SK-N-SH treated with all-trans-retinoic acid at 6 μM for 48 hours (cell line): ENCODE data around the gene TLR7.

Experiments used
- ATAC-seq: fragments of 200-7000 bp; cut with Tn5 transposase; 3 replicates; pipeline ENCODE4 v1.9.1; 2020; ENCODE audit warnings: mild to moderate bottlenecking, moderate library complexity
- ARNTL ChIP-seq: fragments of 450-650 bp; formaldehyde crosslinking; IDR thresholded peaks from 2 replicates; pipeline ENCODE4 v1.5.0; 2020; ENCODE audit warnings: low read depth, mild to moderate bottlenecking, moderate library complexity, borderline replicate concordance
- BACH2 ChIP-seq: fragments of 250-450 bp; sonication (Bioruptor Pico); IDR thresholded peaks from 2 replicates; pipeline ENCODE4 v1.9.0; 2021; ENCODE audit warnings: mild to moderate bottlenecking, borderline replicate concordance
- CSDC2 ChIP-seq: fragments of 250-450 bp; sonication (Bioruptor Pico); IDR thresholded peaks from 2 replicates; pipeline ENCODE4 v1.5.0; 2020; ENCODE audit warnings: mild to moderate bottlenecking, moderate library complexity
- ESRRG ChIP-seq: fragments of 250-450 bp; sonication (Bioruptor Pico); IDR thresholded peaks from 2 replicates; pipeline ENCODE4 v1.6.1; 2021; ENCODE audit warnings: mild to moderate bottlenecking
- GLIS3 ChIP-seq: fragments of 250-450 bp; sonication (Bioruptor Pico); IDR thresholded peaks from 2 replicates; pipeline ENCODE4 v1.5.0; 2020; ENCODE audit warnings: mild to moderate bottlenecking, moderate library complexity
- ISL1 ChIP-seq: fragments of 250-450 bp; sonication (Bioruptor Pico); IDR thresholded peaks from 2 replicates; pipeline ENCODE4 v2.1.2; 2022; ENCODE audit warnings: mild to moderate bottlenecking, moderate library complexity
- OSR1 ChIP-seq: fragments of 250-450 bp; sonication (Bioruptor Pico); IDR thresholded peaks from 2 replicates; pipeline ENCODE4 v1.8.0; 2022; ENCODE audit warnings: moderate library complexity, mild to moderate bottlenecking, inconsistent platforms
- RARB ChIP-seq: fragments of 250-450 bp; sonication (Bioruptor Pico); IDR thresholded peaks from 2 replicates; pipeline ENCODE4 v1.8.0; 2021; ENCODE audit warnings: mild to moderate bottlenecking, moderate library complexity
- SNAI2 ChIP-seq: fragments of 250-450 bp; sonication (Bioruptor Pico); IDR thresholded peaks from 2 replicates; pipeline ENCODE4 v1.5.0; 2020; ENCODE audit warnings: mild to moderate bottlenecking, moderate library complexity
- TCF4 ChIP-seq: fragments of 250-450 bp; sonication (Bioruptor Pico); IDR thresholded peaks from 2 replicates; pipeline ENCODE4 v1.8.0; 2021; ENCODE audit warnings: mild to moderate bottlenecking, moderate library complexity, borderline replicate concordance
- TOX ChIP-seq: fragments of 250-450 bp; sonication (Bioruptor Pico); IDR thresholded peaks from 2 replicates; pipeline ENCODE4 v1.8.0; 2021; ENCODE audit warnings: mild to moderate bottlenecking, moderate library complexity, borderline replicate concordance
- ZC3H10 ChIP-seq: fragments of 250-450 bp; sonication (Bioruptor Pico); IDR thresholded peaks from 2 replicates; pipeline ENCODE4 v1.5.1; 2021; ENCODE audit warnings: mild to moderate bottlenecking, moderate library complexity
- ZFP3 ChIP-seq: fragments of 250-450 bp; sonication (Bioruptor Pico); IDR thresholded peaks from 2 replicates; pipeline ENCODE4 v1.5.0; 2020; ENCODE audit warnings: mild to moderate bottlenecking, moderate library complexity
- ZFP30 ChIP-seq: fragments of 450-650 bp; formaldehyde crosslinking; IDR thresholded peaks from 2 replicates; pipeline ENCODE4 v1.5.0; 2022; ENCODE audit warnings: mild to moderate bottlenecking, moderate library complexity
- ZNF565 ChIP-seq: fragments of 450-650 bp; formaldehyde crosslinking; conservative IDR thresholded peaks from 2 replicates; pipeline ENCODE4 v1.5.0; 2020; ENCODE audit warnings: low read depth, mild to moderate bottlenecking, moderate library complexity
- ZNF70 ChIP-seq: fragments of 450-650 bp; formaldehyde crosslinking; IDR thresholded peaks from 2 replicates; pipeline ENCODE4 v1.5.0; 2020; ENCODE audit warnings: mild to moderate bottlenecking, moderate library complexity
- ZNF8 ChIP-seq: fragments of 450-650 bp; formaldehyde crosslinking; IDR thresholded peaks from 2 replicates; pipeline ENCODE4 v1.5.0; 2020; ENCODE audit warnings: mild to moderate bottlenecking, moderate library complexity
- TF ChIP-seq, protein P1 (sequence below): fragments of 250-450 bp; sonication (Bioruptor Pico); IDR thresholded peaks from 2 replicates; pipeline ENCODE4 v1.5.1; 2020; ENCODE audit warnings: low read depth, mild to moderate bottlenecking, moderate library complexity
- TF ChIP-seq, protein P2 (sequence below): fragments of 250-450 bp; sonication (Bioruptor Pico); IDR thresholded peaks from 2 replicates; pipeline ENCODE4 v1.5.0; 2020; ENCODE audit warnings: mild to moderate bottlenecking, moderate library complexity
- TF ChIP-seq, protein P3 (sequence below): fragments of 250-450 bp; sonication (Bioruptor Pico); IDR thresholded peaks from 2 replicates; pipeline ENCODE4 v1.5.1; 2021; ENCODE audit warnings: mild to moderate bottlenecking, moderate library complexity
- TF ChIP-seq, protein P4 (sequence below): fragments of 250-450 bp; sonication (Bioruptor Pico); IDR thresholded peaks from 2 replicates; pipeline ENCODE4 v1.8.0; 2020; ENCODE audit warnings: mild to moderate bottlenecking, moderate library complexity, borderline replicate concordance
- TF ChIP-seq, protein P5 (sequence below): fragments of 250-450 bp; sonication (Bioruptor Pico); IDR thresholded peaks from 2 replicates; pipeline ENCODE4 v1.8.0; 2021; ENCODE audit warnings: low read depth, mild to moderate bottlenecking, moderate library complexity, borderline replicate concordance

TLR7 gene

DNA sequence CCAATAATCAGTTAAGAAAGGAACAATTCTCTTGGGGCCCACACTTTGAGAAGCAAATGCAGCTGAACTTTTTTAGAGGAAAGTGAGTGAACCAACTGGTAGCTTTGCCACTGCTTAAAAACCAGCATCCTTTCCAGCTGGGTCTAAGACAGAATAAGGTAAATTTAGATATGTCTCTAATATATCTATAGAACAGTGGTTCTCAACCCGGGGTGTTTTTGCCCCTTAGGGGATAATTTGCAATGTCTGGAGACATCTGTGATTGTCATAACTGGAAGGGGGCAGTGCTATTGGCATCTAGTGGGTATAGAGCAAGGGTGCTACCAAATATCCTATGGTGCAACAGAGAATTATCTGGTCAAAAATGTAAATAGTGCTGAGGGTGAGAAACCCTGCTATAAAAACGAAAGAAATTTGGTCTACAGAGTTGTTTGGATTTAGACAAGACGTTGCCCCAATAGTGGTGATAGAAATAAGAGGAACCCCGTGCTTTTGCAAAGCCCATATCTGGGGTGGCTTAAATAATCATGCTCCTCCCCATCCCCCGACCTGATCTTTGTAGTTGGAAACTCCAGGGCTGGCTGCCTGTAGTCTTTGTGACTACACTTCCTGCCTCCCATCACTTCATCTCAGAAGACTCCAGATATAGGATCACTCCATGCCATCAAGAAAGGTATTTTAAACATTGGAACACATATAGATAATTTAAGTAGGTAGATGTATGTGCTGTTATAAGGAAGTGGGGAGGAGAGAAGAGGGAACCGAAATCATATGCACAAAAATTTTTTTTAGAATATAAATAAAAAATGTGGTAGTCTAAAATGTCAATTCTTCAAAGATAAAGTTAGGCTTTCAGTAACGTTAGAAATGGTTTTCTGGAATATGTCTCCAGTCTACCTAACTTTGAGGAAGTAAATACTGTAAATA is at the start of gene TLR7:
TLR7 (plus strand) TSS at position 622 of the 927 bp plus-strand sequence. CDS start 507 bp downstream, outside the sequence.
- no peak for ATAC-seq

DNA sequence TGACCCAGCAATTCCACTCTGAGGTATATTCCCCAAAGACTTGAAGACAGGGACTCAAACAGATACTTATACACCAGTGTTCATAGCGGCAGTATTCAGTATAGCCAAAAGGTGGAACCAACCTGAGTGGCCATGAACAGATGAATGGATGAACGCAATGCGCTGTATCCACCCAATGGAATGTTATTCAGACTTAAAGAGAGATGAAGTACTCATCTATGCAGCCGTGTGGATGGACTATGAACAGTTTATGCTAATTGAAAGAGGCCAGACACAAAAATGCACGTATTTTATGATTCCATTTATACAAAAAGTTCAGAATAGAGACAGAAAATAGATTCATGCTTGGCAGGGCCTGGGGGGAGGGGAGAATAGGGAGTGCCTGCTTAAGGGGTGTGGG is 49.3 kb upstream of the TLR7 start:
- no peak for ATAC-seq
- TF ChIP-seq ESRRG (CRISPR knock-in tag) (no peak), TCF4 (CRISPR knock-in tag) (no peak), RARB (CRISPR knock-in tag) (no peak), CSDC2 (CRISPR knock-in tag) (no peak), OSR1 (no peak), TOX (CRISPR knock-in tag) (no peak), ZC3H10 (CRISPR knock-in tag) (no peak), ZFP3 (CRISPR knock-in tag) (no peak), ZFP30 (CRISPR knock-in tag) (no peak), ISL1 (CRISPR knock-in tag) (no peak), SNAI2 (CRISPR knock-in tag) (no peak), ZNF8 (CRISPR knock-in tag) (no peak)
- TF ChIP-seq, protein P1, sequence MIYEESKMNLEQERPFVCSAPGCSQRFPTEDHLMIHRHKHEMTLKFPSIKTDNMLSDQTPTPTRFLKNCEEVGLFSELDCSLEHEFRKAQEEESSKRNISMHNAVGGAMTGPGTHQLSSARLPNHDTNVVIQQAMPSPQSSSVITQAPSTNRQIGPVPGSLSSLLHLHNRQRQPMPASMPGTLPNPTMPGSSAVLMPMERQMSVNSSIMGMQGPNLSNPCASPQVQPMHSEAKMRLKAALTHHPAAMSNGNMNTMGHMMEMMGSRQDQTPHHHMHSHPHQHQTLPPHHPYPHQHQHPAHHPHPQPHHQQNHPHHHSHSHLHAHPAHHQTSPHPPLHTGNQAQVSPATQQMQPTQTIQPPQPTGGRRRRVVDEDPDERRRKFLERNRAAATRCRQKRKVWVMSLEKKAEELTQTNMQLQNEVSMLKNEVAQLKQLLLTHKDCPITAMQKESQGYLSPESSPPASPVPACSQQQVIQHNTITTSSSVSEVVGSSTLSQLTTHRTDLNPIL (CRISPR knock-in tag) = no peak
- TF ChIP-seq, protein P2, sequence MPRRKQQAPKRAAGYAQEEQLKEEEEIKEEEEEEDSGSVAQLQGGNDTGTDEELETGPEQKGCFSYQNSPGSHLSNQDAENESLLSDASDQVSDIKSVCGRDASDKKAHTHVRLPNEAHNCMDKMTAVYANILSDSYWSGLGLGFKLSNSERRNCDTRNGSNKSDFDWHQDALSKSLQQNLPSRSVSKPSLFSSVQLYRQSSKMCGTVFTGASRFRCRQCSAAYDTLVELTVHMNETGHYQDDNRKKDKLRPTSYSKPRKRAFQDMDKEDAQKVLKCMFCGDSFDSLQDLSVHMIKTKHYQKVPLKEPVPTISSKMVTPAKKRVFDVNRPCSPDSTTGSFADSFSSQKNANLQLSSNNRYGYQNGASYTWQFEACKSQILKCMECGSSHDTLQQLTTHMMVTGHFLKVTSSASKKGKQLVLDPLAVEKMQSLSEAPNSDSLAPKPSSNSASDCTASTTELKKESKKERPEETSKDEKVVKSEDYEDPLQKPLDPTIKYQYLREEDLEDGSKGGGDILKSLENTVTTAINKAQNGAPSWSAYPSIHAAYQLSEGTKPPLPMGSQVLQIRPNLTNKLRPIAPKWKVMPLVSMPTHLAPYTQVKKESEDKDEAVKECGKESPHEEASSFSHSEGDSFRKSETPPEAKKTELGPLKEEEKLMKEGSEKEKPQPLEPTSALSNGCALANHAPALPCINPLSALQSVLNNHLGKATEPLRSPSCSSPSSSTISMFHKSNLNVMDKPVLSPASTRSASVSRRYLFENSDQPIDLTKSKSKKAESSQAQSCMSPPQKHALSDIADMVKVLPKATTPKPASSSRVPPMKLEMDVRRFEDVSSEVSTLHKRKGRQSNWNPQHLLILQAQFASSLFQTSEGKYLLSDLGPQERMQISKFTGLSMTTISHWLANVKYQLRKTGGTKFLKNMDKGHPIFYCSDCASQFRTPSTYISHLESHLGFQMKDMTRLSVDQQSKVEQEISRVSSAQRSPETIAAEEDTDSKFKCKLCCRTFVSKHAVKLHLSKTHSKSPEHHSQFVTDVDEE (CRISPR knock-in tag) = no peak
- TF ChIP-seq, protein P3, sequence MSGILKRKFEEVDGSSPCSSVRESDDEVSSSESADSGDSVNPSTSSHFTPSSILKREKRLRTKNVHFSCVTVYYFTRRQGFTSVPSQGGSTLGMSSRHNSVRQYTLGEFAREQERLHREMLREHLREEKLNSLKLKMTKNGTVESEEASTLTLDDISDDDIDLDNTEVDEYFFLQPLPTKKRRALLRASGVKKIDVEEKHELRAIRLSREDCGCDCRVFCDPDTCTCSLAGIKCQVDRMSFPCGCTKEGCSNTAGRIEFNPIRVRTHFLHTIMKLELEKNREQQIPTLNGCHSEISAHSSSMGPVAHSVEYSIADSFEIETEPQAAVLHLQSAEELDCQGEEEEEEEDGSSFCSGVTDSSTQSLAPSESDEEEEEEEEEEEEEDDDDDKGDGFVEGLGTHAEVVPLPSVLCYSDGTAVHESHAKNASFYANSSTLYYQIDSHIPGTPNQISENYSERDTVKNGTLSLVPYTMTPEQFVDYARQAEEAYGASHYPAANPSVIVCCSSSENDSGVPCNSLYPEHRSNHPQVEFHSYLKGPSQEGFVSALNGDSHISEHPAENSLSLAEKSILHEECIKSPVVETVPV = no peak

More for the DNA sequence above, at the start of gene TLR7:
- TF ChIP-seq TOX (CRISPR knock-in tag) (no peak), OSR1 (no peak), CSDC2 (CRISPR knock-in tag) (no peak), BACH2 (CRISPR knock-in tag) (no peak), ZNF70 (CRISPR knock-in tag) (no peak)
- TF ChIP-seq, protein P4, sequence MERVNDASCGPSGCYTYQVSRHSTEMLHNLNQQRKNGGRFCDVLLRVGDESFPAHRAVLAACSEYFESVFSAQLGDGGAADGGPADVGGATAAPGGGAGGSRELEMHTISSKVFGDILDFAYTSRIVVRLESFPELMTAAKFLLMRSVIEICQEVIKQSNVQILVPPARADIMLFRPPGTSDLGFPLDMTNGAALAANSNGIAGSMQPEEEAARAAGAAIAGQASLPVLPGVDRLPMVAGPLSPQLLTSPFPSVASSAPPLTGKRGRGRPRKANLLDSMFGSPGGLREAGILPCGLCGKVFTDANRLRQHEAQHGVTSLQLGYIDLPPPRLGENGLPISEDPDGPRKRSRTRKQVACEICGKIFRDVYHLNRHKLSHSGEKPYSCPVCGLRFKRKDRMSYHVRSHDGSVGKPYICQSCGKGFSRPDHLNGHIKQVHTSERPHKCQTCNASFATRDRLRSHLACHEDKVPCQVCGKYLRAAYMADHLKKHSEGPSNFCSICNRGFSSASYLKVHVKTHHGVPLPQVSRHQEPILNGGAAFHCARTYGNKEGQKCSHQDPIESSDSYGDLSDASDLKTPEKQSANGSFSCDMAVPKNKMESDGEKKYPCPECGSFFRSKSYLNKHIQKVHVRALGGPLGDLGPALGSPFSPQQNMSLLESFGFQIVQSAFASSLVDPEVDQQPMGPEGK (CRISPR knock-in tag) = no peak
- TF ChIP-seq, all 23 proteins: peak for 0

DNA sequence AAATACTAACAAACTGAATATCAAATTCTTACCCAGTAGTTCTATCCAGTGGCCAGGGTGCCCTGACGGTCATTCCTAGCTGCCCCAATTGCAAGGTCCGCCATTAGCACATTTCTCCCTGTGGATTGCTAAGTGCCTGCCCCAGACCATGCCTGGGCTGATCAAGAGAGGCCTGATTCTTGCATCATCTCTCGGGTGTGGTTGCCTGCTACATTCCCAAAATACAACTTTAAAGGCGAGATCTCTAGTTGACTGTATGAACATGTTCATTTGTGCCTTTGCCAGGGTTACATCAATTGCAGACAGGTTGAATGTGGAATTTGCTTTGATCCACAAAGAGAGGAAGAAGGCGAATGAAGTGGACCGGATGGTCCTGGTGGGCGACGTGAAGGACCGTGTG is 47.6 kb upstream of the TLR7 start:
- no peak for TF ChIP-seq RARB (CRISPR knock-in tag)
- TF ChIP-seq ARNTL = no peak
- no peak for ATAC-seq

DNA sequence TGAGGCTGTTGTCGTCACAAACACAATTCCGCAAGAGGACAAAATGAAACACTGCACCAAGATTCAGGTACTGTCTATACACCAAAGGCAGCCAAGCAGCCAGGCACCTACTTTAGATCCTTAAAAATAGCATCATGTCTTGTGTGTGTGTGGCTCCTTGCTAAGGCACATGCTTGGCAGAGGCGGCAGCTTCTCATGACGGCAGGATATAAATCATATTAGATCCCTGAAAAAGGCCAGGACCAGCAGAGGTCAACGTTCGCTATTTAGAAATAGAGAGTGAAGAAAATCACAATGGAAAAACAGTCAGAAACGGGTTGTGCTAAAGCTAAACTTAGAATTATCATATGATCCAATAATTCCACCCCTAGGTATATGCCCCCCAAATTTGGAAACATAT is 46.1 kb upstream of the TLR7 start:
- ATAC-seq = no peak
- TF ChIP-seq, protein P5, sequence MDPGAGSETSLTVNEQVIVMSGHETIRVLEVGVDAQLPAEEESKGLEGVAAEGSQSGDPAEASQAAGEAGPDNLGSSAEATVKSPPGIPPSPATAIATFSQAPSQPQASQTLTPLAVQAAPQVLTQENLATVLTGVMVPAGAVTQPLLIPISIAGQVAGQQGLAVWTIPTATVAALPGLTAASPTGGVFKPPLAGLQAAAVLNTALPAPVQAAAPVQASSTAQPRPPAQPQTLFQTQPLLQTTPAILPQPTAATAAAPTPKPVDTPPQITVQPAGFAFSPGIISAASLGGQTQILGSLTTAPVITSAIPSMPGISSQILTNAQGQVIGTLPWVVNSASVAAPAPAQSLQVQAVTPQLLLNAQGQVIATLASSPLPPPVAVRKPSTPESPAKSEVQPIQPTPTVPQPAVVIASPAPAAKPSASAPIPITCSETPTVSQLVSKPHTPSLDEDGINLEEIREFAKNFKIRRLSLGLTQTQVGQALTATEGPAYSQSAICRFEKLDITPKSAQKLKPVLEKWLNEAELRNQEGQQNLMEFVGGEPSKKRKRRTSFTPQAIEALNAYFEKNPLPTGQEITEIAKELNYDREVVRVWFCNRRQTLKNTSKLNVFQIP (CRISPR knock-in tag) = no peak
- TF ChIP-seq ZNF565 = no peak
- TF ChIP-seq, protein P1 (CRISPR knock-in tag) = no peak
- no peak for TF ChIP-seq ZFP30 (CRISPR knock-in tag)
- no peak for TF ChIP-seq ESRRG (CRISPR knock-in tag)
- no peak for TF ChIP-seq GLIS3 (CRISPR knock-in tag)
- TF ChIP-seq OSR1 = no peak
- TF ChIP-seq, protein P3 = no peak
- TF ChIP-seq, all 23 proteins: peak for 0
